ENCODE data around the gene SSPN. TPM values are rescaled to one million over a fixed set of nuclear protein-coding genes. Genes with fewer than 3 reads are reported as not detected.

SSPN gene
- polyA plus RNA-seq, 1 experiment, result 21.6 TPM

DNA sequence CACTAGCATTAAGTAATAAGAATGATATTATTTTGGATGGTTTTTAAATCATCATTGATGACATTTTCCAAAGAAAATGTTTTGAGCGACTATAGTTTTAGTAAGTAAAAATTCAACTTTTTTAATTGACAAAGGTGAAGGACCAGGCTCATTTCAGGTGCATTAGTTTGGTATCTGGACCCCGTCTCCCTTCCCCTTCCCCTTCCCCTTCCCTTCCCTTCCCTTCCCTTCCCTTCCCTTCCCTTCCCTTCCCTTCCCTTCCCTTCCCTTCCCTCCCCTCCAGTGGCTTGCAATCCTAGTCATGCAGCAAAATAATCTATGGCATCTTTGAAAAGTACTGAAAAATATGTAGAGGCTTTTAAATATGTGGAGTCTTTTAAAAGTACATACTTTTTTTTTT lies 13.0 kb upstream of the SSPN start:
- H3K4me3 ChIP-seq (ENCODE audit: low read depth, low read length), result no peak overlapping the region
- ChIA-PET POLR2A (no interaction called here), CTCF (no interaction called here)
- no peak for DNase-seq (ENCODE audit: low read depth, low spot score)
- no peaks in the 10 kb centered on the region for H3K9me3 ChIP-seq (ENCODE audit: control insufficient read depth, insufficient read depth, low read length)
- H3K27me3 ChIP-seq (ENCODE audit: control insufficient read depth, insufficient read depth, low read length), result no peaks in the 10 kb centered on the region
- no peak overlapping the region for H3K27ac ChIP-seq (ENCODE audit: low read depth, low read length)
- TF ChIP-seq, protein P1, sequence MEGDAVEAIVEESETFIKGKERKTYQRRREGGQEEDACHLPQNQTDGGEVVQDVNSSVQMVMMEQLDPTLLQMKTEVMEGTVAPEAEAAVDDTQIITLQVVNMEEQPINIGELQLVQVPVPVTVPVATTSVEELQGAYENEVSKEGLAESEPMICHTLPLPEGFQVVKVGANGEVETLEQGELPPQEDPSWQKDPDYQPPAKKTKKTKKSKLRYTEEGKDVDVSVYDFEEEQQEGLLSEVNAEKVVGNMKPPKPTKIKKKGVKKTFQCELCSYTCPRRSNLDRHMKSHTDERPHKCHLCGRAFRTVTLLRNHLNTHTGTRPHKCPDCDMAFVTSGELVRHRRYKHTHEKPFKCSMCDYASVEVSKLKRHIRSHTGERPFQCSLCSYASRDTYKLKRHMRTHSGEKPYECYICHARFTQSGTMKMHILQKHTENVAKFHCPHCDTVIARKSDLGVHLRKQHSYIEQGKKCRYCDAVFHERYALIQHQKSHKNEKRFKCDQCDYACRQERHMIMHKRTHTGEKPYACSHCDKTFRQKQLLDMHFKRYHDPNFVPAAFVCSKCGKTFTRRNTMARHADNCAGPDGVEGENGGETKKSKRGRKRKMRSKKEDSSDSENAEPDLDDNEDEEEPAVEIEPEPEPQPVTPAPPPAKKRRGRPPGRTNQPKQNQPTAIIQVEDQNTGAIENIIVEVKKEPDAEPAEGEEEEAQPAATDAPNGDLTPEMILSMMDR (IDR thresholded peaks at IDR 0.05; ENCODE audit: low read depth, low read length), result no peak

- Histone ChIP-seq H3K27ac (ENCODE audit: low read depth, low read length) (no peak overlapping the region), H3K9me3 (ENCODE audit: control insufficient read depth, insufficient read depth, low read length) (no peaks in the 10 kb centered on the region), H3K27me3 (ENCODE audit: control insufficient read depth, insufficient read depth, low read length) (no peaks in the 10 kb centered on the region), H3K4me3 (ENCODE audit: low read depth, low read length) (no peak overlapping the region)
- TF ChIP-seq, protein P1 (IDR thresholded peaks at IDR 0.05; ENCODE audit: low read depth, low read length), result no peak
- DNase-seq (ENCODE audit: low read depth, low spot score), result no peak
- ChIA-PET POLR2A (no interaction called here), CTCF (interaction anchor here (0.5 kb wide), 1 partner anchor 211 kb away, joined by 3 read pairs; no protein-coding TSS in a partner anchor)
Measured at GRCh38 chr12:26185532-26186320, 9.6 kb upstream of the SSPN start.

DNA sequence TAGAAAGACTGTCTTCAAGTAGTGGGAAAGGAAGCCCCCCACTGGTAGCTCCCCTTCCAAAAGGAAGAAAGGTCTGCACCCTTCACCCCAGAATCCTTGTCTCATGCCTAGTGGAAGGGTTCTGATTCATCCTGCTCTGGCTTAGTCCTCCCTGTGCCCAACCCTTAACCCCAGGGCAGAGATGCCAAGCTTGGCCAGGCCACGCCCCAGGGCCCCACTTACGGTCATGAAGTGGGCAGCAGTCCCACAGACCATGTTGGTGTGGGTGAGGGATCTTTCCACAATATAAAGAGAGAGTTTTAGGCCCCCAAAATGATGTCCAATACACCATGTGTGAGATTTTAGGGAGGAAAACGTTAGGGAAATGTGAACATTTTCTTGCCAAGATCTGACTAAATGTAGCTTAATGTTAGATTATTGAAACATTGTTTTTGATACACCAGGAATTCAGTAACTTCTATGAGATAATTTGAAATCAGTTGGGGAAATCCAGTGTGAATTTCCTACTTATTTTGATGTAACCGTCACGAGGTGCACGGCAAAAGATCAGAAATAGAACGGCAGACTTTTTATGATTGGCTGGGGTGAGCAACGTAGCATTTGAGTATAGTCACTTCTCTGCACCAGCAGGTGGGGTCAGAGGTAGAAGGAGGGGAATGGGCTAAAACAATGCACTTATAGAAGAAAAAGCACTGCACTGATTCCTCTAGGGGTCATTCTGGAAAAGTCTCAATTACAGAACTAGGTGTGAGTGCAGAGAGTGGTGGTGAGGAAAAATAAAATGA lies 8.2 kb upstream of the SSPN start:
- Histone ChIP-seq H3K27me3 (ENCODE audit: control insufficient read depth, insufficient read depth, low read length) (no peaks in the 10 kb centered on the region), H3K9me3 (ENCODE audit: control insufficient read depth, insufficient read depth, low read length) (no peaks in the 10 kb centered on the region), H3K4me3 (ENCODE audit: low read depth, low read length) (no peak overlapping the region), H3K27ac (ENCODE audit: low read depth, low read length) (no peak overlapping the region)
- no peak for DNase-seq (ENCODE audit: low read depth, low spot score)
- ChIA-PET CTCF (no interaction called here), POLR2A (no interaction called here)
- TF ChIP-seq, protein P1 (IDR thresholded peaks at IDR 0.05; ENCODE audit: low read depth, low read length), result no peak

- POLR2A ChIA-PET, result no interaction called here
- CTCF ChIA-PET, result interaction anchor here (0.6 kb wide), 1 partner anchor 198 kb away, joined by 4 read pairs; no protein-coding TSS in a partner anchor
- no peaks in the 10 kb centered on the region for H3K9me3 ChIP-seq (ENCODE audit: control insufficient read depth, insufficient read depth, low read length)
- TF ChIP-seq, protein P1 (IDR thresholded peaks at IDR 0.05; ENCODE audit: low read depth, low read length), result no peak
- no peaks in the 10 kb centered on the region for H3K27me3 ChIP-seq (ENCODE audit: control insufficient read depth, insufficient read depth, low read length)
- H3K4me3 ChIP-seq (ENCODE audit: low read depth, low read length), result no peak overlapping the region
- DNase-seq (ENCODE audit: low read depth, low spot score), result peak; percentile 43
- peak overlapping the region; percentile 43 for H3K27ac ChIP-seq (ENCODE audit: low read depth, low read length)
Measured at GRCh38 chr12:26188127-26188526, 7.2 kb upstream of the SSPN start.

DNA sequence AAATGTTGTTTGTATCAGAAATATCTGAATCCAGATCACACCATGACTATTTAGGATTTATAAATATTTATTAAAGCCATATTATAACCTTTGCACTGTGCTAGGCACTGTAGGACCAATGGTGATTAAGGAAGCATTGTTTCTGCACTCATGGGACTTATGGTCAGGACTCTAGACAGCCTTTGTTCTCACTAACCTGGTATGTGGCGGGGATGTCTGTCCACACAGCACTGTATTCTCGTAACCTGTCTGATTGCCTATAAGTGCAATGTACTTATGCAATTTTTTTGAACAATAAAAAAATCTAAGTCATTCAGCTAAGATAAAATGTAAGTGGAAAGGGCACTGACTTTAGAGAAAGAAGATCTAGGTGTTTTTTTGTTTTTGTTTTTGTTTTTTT lies 6.7 kb upstream of the SSPN start:
- POLR2A ChIA-PET, result no interaction called here
- Histone ChIP-seq H3K9me3 (ENCODE audit: control insufficient read depth, insufficient read depth, low read length) (no peaks in the 10 kb centered on the region), H3K27me3 (ENCODE audit: control insufficient read depth, insufficient read depth, low read length) (no peaks in the 10 kb centered on the region), H3K27ac (ENCODE audit: low read depth, low read length) (no peak overlapping the region), H3K4me3 (ENCODE audit: low read depth, low read length) (no peak overlapping the region)
- TF ChIP-seq, protein P1 (IDR thresholded peaks at IDR 0.05; ENCODE audit: low read depth, low read length), result no peak
- no peak for DNase-seq (ENCODE audit: low read depth, low spot score)
- CTCF ChIA-PET, result interaction anchor here (0.6 kb wide), 1 partner anchor 198 kb away, joined by 4 read pairs; no protein-coding TSS in a partner anchor
